BE2C (cell line): Measurements from ENCODE around the gene PPFIBP2.

Experiments used
- DNase-seq: peaks from one replicate; pipeline ENCODE4 v3.0.0-alpha.2; 2020
- H3K27me3 ChIP-seq: fragments of 250-450 bp; sonication (Bioruptor Pico); 2 replicates; pipeline ENCODE4 v1.5.1; 2020; ENCODE audit warnings: mild to moderate bottlenecking
- H3K36me3 ChIP-seq: fragments of 250-450 bp; sonication (Bioruptor Pico); 2 replicates; pipeline ENCODE4 v1.5.1; 2020; ENCODE audit warnings: mild to moderate bottlenecking
- H3K4me1 ChIP-seq: fragments of 250-450 bp; sonication (Bioruptor Pico); 2 replicates; pipeline ENCODE4 v1.5.1; 2020
- H3K4me3 ChIP-seq: 2 replicates; pipeline ENCODE4 v1.5.1; 2011; ENCODE audit warnings: low read depth, low read length
- H3K9me3 ChIP-seq: fragments of 250-450 bp; sonication (Bioruptor Pico); 2 replicates; pipeline ENCODE4 v1.5.1; 2020
- CTCF ChIP-seq: IDR thresholded peaks from 2 replicates; pipeline ENCODE4 v1.5.1; 2012; ENCODE audit warnings: mild to moderate bottlenecking, low read depth, low read length

Gene PPFIBP2

DNA sequence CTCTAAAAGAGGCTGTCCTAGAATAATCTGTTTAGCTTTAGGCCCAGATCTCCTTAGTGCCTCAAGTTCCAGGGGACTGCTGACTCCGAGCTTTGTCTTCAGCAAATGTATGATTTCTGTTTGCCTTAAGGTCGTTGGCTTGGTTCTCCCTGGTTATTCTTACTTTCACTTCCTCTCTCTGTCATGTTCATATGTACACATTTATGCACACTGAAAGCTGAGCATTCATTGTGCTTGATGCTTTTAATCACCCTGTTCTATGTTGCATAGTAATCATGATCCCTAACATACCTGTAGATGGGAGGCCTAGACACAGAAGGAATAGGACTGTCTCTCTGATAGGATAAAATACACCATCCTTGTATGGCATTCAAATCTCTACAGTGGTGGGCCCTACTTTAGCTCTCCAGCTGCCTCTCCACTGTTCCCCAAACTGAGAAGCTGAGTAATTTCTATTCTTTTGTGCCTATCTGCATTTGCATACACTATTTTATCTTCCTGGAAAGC lies 7.2 kb downstream of the PPFIBP2 start:
- H3K9me3 ChIP-seq: no peaks in the 10 kb centered on the region
- no peaks in the 10 kb centered on the region for H3K4me1 ChIP-seq
- H3K36me3 ChIP-seq: no peaks in the 10 kb centered on the region
- no peak for DNase-seq
- H3K27me3 ChIP-seq: no peaks in the 10 kb centered on the region
- TF ChIP-seq CTCF: no peak
- no peak overlapping the region for H3K4me3 ChIP-seq

DNA sequence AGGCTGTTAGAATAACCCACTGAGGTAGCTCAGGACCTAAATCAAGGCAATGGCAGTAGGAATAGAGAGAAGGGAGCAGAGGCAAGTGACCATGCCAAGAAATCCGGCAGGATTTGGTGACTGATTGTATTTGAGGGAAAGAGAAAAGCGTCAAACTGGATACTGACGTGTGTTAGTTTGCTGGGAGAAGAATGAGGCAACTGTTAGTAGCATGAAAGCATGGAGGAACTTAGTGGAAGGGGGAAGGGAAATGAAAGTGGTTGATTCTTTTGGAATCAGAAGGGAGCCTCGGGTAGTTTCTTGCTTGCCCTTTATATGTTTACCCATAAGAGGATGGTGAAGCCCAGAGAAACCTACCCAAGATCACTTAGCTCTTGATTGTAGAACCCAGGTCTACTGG lies 8.3 kb downstream of the PPFIBP2 start:
- Histone ChIP-seq H3K27me3 (no peaks in the 10 kb centered on the region), H3K9me3 (no peaks in the 10 kb centered on the region), H3K4me3 (no peak overlapping the region), H3K4me1 (no peaks in the 10 kb centered on the region), H3K36me3 (no peaks in the 10 kb centered on the region)
- no peak for TF ChIP-seq CTCF
- DNase-seq: no peak

GRCh38 chr11:7522546-7522945 lies 8.7 kb downstream of the PPFIBP2 start:
- no peak for DNase-seq

GRCh38 chr11:7523416-7524210 lies 9.8 kb downstream of the PPFIBP2 start:
- no peak for DNase-seq
- TF ChIP-seq CTCF: no peak
- Histone ChIP-seq H3K4me1 (no peaks in the 10 kb centered on the region), H3K36me3 (no peaks in the 10 kb centered on the region), H3K9me3 (no peaks in the 10 kb centered on the region), H3K4me3 (no peak overlapping the region), H3K27me3 (no peaks in the 10 kb centered on the region)

More at GRCh38 chr11:7522546-7522945, 8.7 kb downstream of the PPFIBP2 start:
- no peaks in the 10 kb centered on the region for H3K36me3 ChIP-seq
- no peak overlapping the region for H3K4me3 ChIP-seq
- TF ChIP-seq CTCF: no peak
- H3K4me1 ChIP-seq: no peaks in the 10 kb centered on the region
- no peaks in the 10 kb centered on the region for H3K9me3 ChIP-seq
- H3K27me3 ChIP-seq: no peaks in the 10 kb centered on the region

DNA sequence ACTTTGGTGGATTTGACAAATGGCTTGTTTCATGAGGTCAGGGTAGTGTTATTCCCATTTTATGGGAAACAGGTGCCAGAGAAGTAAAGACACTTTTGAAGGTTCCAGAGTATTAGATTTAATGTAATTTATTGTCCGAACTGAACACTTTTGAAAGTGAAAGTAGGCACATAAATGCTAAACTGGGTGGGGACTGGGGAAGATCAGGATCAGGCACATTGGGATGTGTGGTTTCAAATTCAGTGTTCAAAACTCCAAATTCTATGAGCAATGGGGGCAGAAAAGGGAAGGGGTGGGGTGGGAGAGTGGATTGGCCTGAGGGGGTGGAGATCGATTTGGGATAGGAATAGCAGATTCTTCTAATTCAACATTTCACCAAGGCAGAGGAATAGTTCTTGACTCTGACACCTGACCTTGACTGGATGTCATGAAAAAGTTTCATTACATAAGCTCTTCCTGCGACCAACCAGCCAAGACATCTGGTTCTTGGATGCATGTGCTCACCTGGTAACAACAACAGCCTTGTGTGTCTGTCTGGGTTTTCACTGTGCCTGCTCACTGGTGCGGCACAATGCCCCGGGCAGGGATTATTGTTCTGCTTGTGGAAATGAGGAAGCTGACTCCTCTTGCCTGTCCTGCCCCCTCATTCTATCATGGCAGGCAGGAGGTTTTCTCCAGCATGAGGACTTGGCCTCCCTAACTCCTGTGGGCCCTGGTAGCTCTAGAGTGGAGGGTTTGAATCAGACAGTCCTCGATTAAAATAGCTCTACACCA lies 10.8 kb downstream of the PPFIBP2 start:
- H3K4me1 ChIP-seq: no peaks in the 10 kb centered on the region
- H3K27me3 ChIP-seq: no peaks in the 10 kb centered on the region
- no peak for TF ChIP-seq CTCF
- H3K9me3 ChIP-seq: no peaks in the 10 kb centered on the region
- H3K36me3 ChIP-seq: no peaks in the 10 kb centered on the region
- peak; percentile 37 for DNase-seq
- H3K4me3 ChIP-seq: no peak overlapping the region

- Histone ChIP-seq H3K36me3 (no peaks in the 10 kb centered on the region), H3K9me3 (no peaks in the 10 kb centered on the region), H3K4me1 (no peaks in the 10 kb centered on the region), H3K4me3 (no peak overlapping the region), H3K27me3 (no peaks in the 10 kb centered on the region)
- no peak for DNase-seq
- TF ChIP-seq CTCF: no peak
Observed at GRCh38 chr11:7525424-7525823, 11.6 kb downstream of the PPFIBP2 start.
